GM23248 (cell line): ENCODE measurements around the gene BTN2A1. TPM values are rescaled to one million over a fixed set of nuclear protein-coding genes. Genes with fewer than 3 reads are reported as not detected.
"Not testable (repeated sequence)": the region's sequence is repeated elsewhere in the genome, so short reads cannot be mapped to it uniquely, and the experiment has no call there.

Source experiments
- DNase-seq: peaks from one replicate; pipeline ENCODE4 v3.0.0-alpha.2; 2015
- H2AFZ ChIP-seq: fragments of 200-600 bp; sonication (generic); 2 replicates; pipeline ENCODE4 v1.6.1; 2016; ENCODE audit warnings: antibody characterized with exemption
- H3F3A ChIP-seq: fragments of 200-600 bp; sonication (generic); 2 replicates; pipeline ENCODE4 v1.6.1; 2016; ENCODE audit warnings: mild to moderate bottlenecking, antibody characterized with exemption, mixed run types; ENCODE audit not compliant: insufficient read depth
- H3K27ac ChIP-seq: fragments of 200-600 bp; sonication (generic); 2 replicates; pipeline ENCODE4 v1.5.1; 2016; ENCODE audit warnings: mild to moderate bottlenecking
- H3K27me3 ChIP-seq: fragments of 200-600 bp; sonication (generic); replicated peaks from 2 replicates; pipeline ENCODE4 v1.6.1; 2016; ENCODE audit warnings: mild to moderate bottlenecking; ENCODE audit not compliant: insufficient read depth
- H3K36me3 ChIP-seq: fragments of 200-600 bp; sonication (generic); 2 replicates; pipeline ENCODE4 v1.6.1; 2016; ENCODE audit warnings: low read depth, mild to moderate bottlenecking
- H3K4me1 ChIP-seq: fragments of 200-600 bp; sonication (generic); 2 replicates; pipeline ENCODE4 v1.6.1; 2016; ENCODE audit warnings: mild to moderate bottlenecking; ENCODE audit not compliant: insufficient read depth
- H3K4me2 ChIP-seq: fragments of 200-600 bp; sonication (generic); one replicate; pipeline ENCODE4 v1.6.1; 2016; ENCODE audit warnings: mild to moderate bottlenecking; ENCODE audit not compliant: unreplicated experiment
- H3K4me3 ChIP-seq: fragments of 200-600 bp; sonication (generic); 2 replicates; pipeline ENCODE4 v1.5.1; 2016; ENCODE audit warnings: mild to moderate bottlenecking
- H3K79me2 ChIP-seq: fragments of 200-600 bp; sonication (generic); 2 replicates; pipeline ENCODE4 v1.6.1; 2016; ENCODE audit warnings: mild to moderate bottlenecking; ENCODE audit not compliant: insufficient read depth
- H3K9ac ChIP-seq: fragments of 200-600 bp; sonication (generic); 2 replicates; pipeline ENCODE4 v1.6.1; 2016; ENCODE audit warnings: mild to moderate bottlenecking
- H3K9me2 ChIP-seq: fragments of 200-600 bp; sonication (generic); 2 replicates; pipeline ENCODE4 v1.6.1; 2016; ENCODE audit warnings: mixed run types, mild to moderate bottlenecking, moderate library complexity; ENCODE audit not compliant: insufficient read depth
- H3K9me3 ChIP-seq: fragments of 200-600 bp; sonication (generic); one replicate; pipeline ENCODE4 v1.6.1; 2017; ENCODE audit warnings: low read depth
- H4K20me1 ChIP-seq: fragments of 200-600 bp; sonication (generic); 2 replicates; pipeline ENCODE4 v1.6.0; 2016; ENCODE audit not compliant: insufficient read depth
- EZH2 ChIP-seq: fragments of 200-600 bp; sonication (generic); IDR thresholded peaks from 2 replicates; pipeline ENCODE4 v1.6.1; 2018; ENCODE audit warnings: antibody characterized with exemption, mild to moderate bottlenecking; ENCODE audit not compliant: insufficient read depth, poor library complexity, severe bottlenecking
- EZH2phosphoT487 ChIP-seq: fragments of 200-600 bp; sonication (generic); IDR thresholded peaks from 2 replicates; pipeline ENCODE4 v1.6.1; 2018; ENCODE audit warnings: antibody characterized with exemption, moderate library complexity, mild to moderate bottlenecking, low read depth; ENCODE audit not compliant: insufficient read depth
- WGBS, 2 experiments: methylation state at CpG; one replicate each; pipeline ENCODE4 v1.1.6; 2015 to 2017; ENCODE audit warnings: low lambda C conversion rate in 2 of 2, low coverage in 1 of 2; ENCODE audit errors: missing lambda C conversion rate in 2 of 2; 5-methylcytosine and 5-hydroxymethylcytosine counted together
- in situ Hi-C: fragments of 300-500 bp; cut with MboI; formaldehyde crosslinking; loops from 2 replicates; pipeline ENCODE4 v1.15.0; 2020
- polyA plus RNA-seq: library from polyadenylated mRNA; unstranded; fragments of >200 nt; fragmentation: Nextera tagmentation; extraction: Ambion mirVana; gene quantifications from 2 replicates; pipeline ENCODE4 v1.2.1, GENCODE V29; 2016
- total RNA-seq: library from RNA; depleted of rRNA; stranded (reverse); fragments of >200 nt; shearing (Covaris generic); gene quantifications from 2 replicates; pipeline ENCODE4 v1.2.3, GENCODE V29; 2014

The BTN2A1 gene
- total and polyA plus RNA-seq, 2 experiments from 2014 or later = 15.0 to 18.4 TPM

DNA sequence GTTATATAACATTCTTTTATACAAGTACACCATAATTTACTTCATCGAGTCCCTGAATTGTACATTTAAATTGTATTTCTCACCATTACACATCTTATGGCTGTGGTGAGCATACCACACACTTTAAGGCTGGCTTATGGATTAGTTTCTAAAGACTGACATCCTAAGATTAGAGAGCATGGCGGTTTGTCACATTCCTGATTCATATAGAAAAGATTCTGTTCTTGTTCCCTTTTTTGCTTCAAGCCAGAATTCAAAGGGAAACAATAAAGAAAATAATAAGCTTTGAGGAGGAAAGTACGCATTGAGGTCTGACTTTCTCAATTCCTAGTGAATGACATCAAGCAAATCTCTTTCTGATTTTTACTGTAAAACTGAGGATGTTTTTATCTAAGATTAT, 44.9 kb downstream of the BTN2A1 start:
- H3K27me3 ChIP-seq = peaks cover 20% of the 10 kb centered on the region
- no peaks in the 10 kb centered on the region for H3F3A ChIP-seq
- TF ChIP-seq EZH2 (no peak), EZH2phosphoT487 (no peak)
- H3K79me2 ChIP-seq = no peaks in the 10 kb centered on the region
- H3K27ac ChIP-seq = no peak overlapping the region
- 86 to 96% methylated on average over 3 of the region's 3 CpGs for WGBS, 2 experiments
- no peaks in the 10 kb centered on the region for H3K9me3 ChIP-seq
- in situ Hi-C loops = no loop called here
- no peak overlapping the region for H2AFZ ChIP-seq
- H3K4me3 ChIP-seq = no peak overlapping the region
- H3K9me2 ChIP-seq = no peaks in the 10 kb centered on the region
- no peak for DNase-seq
- no peak overlapping the region for H3K4me2 ChIP-seq
- H3K9ac ChIP-seq = no peak overlapping the region
- no peaks in the 10 kb centered on the region for H4K20me1 ChIP-seq
- no peaks in the 10 kb centered on the region for H3K36me3 ChIP-seq
- H3K4me1 ChIP-seq = no peaks in the 10 kb centered on the region

DNA sequence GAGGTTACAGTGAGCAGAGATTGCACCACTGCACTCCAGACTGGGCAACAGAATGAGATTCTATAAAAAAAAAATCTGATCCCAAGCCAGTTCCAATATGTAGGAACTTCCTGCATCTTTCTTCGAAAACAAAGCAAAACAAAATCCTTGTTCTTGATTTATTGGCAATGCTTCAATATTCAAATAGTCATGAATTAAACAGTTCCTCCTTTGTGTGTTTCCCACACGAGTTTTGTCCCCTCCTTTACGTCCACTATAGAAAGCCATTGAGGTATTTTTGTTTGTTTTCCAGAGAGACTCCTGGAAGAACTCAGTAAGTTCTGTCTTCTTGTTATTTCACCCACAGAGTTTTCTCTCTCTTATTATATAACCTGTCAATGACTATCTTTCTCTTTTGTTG, 49.9 kb downstream of the BTN2A1 start:
- Histone ChIP-seq H3K27me3 (peaks cover 2% of the 10 kb centered on the region; the same call in 1 of the 2 replicates), H3K9me2 (no peaks in the 10 kb centered on the region), H3F3A (no peaks in the 10 kb centered on the region), H4K20me1 (no peaks in the 10 kb centered on the region), H3K9me3 (no peaks in the 10 kb centered on the region), H3K4me1 (no peaks in the 10 kb centered on the region), H3K27ac (no peak overlapping the region), H3K4me2 (no peak overlapping the region), H3K9ac (no peak overlapping the region), H3K79me2 (no peaks in the 10 kb centered on the region), H3K4me3 (no peak overlapping the region), H2AFZ (no peak overlapping the region), H3K36me3 (no peaks in the 10 kb centered on the region)
- DNase-seq = no peak
- 52 to 53% methylated on average over 3 of the region's 3 CpGs for WGBS, 2 experiments
- in situ Hi-C loops = no loop called here
- TF ChIP-seq EZH2 = no peak
- no peak for TF ChIP-seq EZH2phosphoT487

DNA sequence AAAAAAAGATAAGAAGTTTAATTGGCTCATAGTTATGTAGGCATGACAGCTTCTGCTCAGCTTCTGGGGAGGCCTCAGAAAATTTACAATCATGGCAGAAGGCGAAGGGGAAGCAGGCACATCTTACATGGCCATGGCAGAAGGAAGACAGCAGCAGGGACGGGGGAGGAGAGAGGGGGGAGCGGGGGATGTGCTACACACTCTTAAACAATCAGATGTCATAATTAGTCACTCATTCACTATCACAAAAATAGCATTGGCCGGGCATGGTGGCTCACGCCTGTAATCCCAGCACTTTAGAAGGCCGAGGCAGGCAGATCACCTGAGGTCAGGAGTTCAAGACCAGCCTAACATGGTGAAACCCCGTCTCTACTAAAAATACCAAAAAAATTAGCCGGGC, 53.3 kb downstream of the BTN2A1 start:
- in situ Hi-C loops, H4K20me1 ChIP-seq, H3K36me3 ChIP-seq, H3K27me3 ChIP-seq, H3K9me2 ChIP-seq, H3K9ac ChIP-seq, DNase-seq, H3K79me2 ChIP-seq, H3K4me1 ChIP-seq, H3F3A ChIP-seq, H3K27ac ChIP-seq, H2AFZ ChIP-seq, H3K4me3 ChIP-seq, H3K9me3 ChIP-seq, H3K4me2 ChIP-seq: not testable (repeated sequence)
- WGBS, 2 experiments = 77 to 84% methylated on average over 6 to 8 of the region's 8 CpGs

DNA sequence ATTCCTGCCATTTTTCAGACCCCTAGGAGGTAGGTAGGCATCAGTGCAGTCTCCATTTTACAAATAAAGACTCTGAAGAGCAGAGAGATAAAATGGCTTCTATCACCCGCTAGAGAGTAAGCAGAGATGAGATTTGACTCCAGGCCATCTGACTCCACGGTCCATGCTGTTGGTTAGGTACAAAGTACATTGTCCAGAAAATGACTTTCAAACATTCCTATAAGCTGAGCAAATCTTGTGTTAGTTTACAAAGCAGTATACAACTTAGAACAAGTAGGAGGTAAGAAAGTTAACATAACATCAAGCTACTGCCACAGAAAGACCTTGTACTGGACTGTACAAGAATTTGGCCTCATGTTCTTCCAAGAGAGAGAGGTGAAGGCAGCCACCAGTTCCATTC, 57.2 kb downstream of the BTN2A1 start:
- no peaks in the 10 kb centered on the region for H3K36me3 ChIP-seq
- H3K79me2 ChIP-seq = no peaks in the 10 kb centered on the region
- H3F3A ChIP-seq = peaks cover 3% of the 10 kb centered on the region
- no peak overlapping the region for H3K4me2 ChIP-seq
- no peak overlapping the region for H3K27ac ChIP-seq
- TF ChIP-seq EZH2phosphoT487 (no peak), EZH2 (no peak)
- in situ Hi-C loops = no loop called here
- no peaks in the 10 kb centered on the region for H4K20me1 ChIP-seq
- H2AFZ ChIP-seq = no peak overlapping the region
- no peaks in the 10 kb centered on the region for H3K27me3 ChIP-seq
- 85 to 93% methylated on average over 2 of the region's 2 CpGs for WGBS, 2 experiments
- H3K9me2 ChIP-seq = no peaks in the 10 kb centered on the region
- no peak overlapping the region for H3K4me3 ChIP-seq
- DNase-seq = no peak
- no peaks in the 10 kb centered on the region for H3K9me3 ChIP-seq
- H3K4me1 ChIP-seq = no peaks in the 10 kb centered on the region
- H3K9ac ChIP-seq = no peak overlapping the region
